T47D (cell line): ENCODE results near the gene GSG1L.
"Not testable (repeated sequence)": the region's sequence is repeated elsewhere in the genome, so short reads cannot be mapped to it uniquely, and the experiment has no call there.

ENCODE experiments used
- DNase-seq, 2 experiments: peaks; one replicate each; pipeline versions ENCODE4 v3.0.0 to v3.0.0-alpha.2; 2011 to 2012; ENCODE audit warnings: low read depth in 1 of 2, low spot score in 1 of 2
- JUND ChIP-seq: IDR thresholded peaks from 2 replicates; pipeline ENCODE4 v1.6.1; 2012; ENCODE audit warnings: low read depth
- in situ Hi-C: cut with HindIII; loops from 2 replicates; pipeline ENCODE4 v1.10.0; 2016; ENCODE audit warnings: low sequenced_read_pairs, low pct_unique_long_range_greater_than_20kb

Gene GSG1L

GRCh38 chr16:27952811-27953210, 110.7 kb downstream of the GSG1L start:
- in situ Hi-C loops, result no loop called here
- TF ChIP-seq JUND, result no peak
- no peak for DNase-seq

- in situ Hi-C loops, result no loop called here
- TF ChIP-seq JUND, result no peak
- DNase-seq, result no peak
Measured at GRCh38 chr16:27951489-27952120, 111.9 kb downstream of the GSG1L start.

GRCh38 chr16:27950206-27950887, 113.2 kb downstream of the GSG1L start:
- DNase-seq, result no peak
- in situ Hi-C loops, result no loop called here

GRCh38 chr16:27947696-27948095, 115.8 kb downstream of the GSG1L start:
- no peak for TF ChIP-seq JUND
- no peak for DNase-seq
- in situ Hi-C loops, result no loop called here

More at GRCh38 chr16:27950206-27950887, 113.2 kb downstream of the GSG1L start:
- TF ChIP-seq JUND, result no peak

GRCh38 chr16:27945233-27945973, 118.1 kb downstream of the GSG1L start:
- in situ Hi-C loops, result no loop called here
- DNase-seq, result no peak
- no peak for TF ChIP-seq JUND

- TF ChIP-seq JUND, result no peak
- no peak for DNase-seq
- in situ Hi-C loops, result no loop called here
Measured at GRCh38 chr16:27943766-27944165, 119.7 kb downstream of the GSG1L start.

GRCh38 chr16:27942071-27942470, 121.4 kb downstream of the GSG1L start:
- DNase-seq, in situ Hi-C loops: not testable (repeated sequence)

- in situ Hi-C loops, result no loop called here
- TF ChIP-seq JUND, result no peak
- DNase-seq, result no peak
Measured at GRCh38 chr16:27935076-27935475, 128.4 kb downstream of the GSG1L start.

- in situ Hi-C loops, result no loop called here
- TF ChIP-seq JUND, result no peak
- no peak for DNase-seq
Measured at GRCh38 chr16:27932542-27933135, 130.9 kb downstream of the GSG1L start.

- TF ChIP-seq JUND, result no peak
- in situ Hi-C loops, result no loop called here
- DNase-seq, result no peak
Measured at GRCh38 chr16:27929818-27930217, 133.7 kb downstream of the GSG1L start.

GRCh38 chr16:27928542-27928941, 135.0 kb downstream of the GSG1L start:
- in situ Hi-C loops, result no loop called here
- DNase-seq, result peak in 1 of 2 experiments; percentile 15

GRCh38 chr16:27927266-27927901, 136.1 kb downstream of the GSG1L start:
- in situ Hi-C loops, result no loop called here
- no peak for TF ChIP-seq JUND
- no peak for DNase-seq

More at GRCh38 chr16:27928542-27928941, 135.0 kb downstream of the GSG1L start:
- TF ChIP-seq JUND, result no peak
